IPS-18a (cell line): Measurements from ENCODE around the gene GP1BB.
A peak's percentile ranks its signal among the peaks of the same experiment; 100 is the strongest.
"Not testable (repeated sequence)": the region's sequence is repeated elsewhere in the genome, so short reads cannot be mapped to it uniquely, and the experiment has no call there.

Experiments used
- H3K27ac ChIP-seq: one replicate; pipeline ENCODE4 v1.5.1; 2013; ENCODE audit warnings: low read length
- H3K27me3 ChIP-seq: one replicate; pipeline ENCODE4 v1.6.1; 2013; ENCODE audit warnings: mild to moderate bottlenecking, low read length; ENCODE audit not compliant: control insufficient read depth, insufficient read depth
- H3K36me3 ChIP-seq: one replicate; pipeline ENCODE4 v1.6.1; 2013; ENCODE audit warnings: low read depth, low read length; ENCODE audit not compliant: control insufficient read depth
- H3K4me1 ChIP-seq: one replicate; pipeline ENCODE4 v1.6.1; 2013; ENCODE audit warnings: low read depth, low read length; ENCODE audit not compliant: control insufficient read depth
- H3K4me3 ChIP-seq: one replicate; pipeline ENCODE4 v1.5.1; 2013; ENCODE audit warnings: low read length
- H3K9ac ChIP-seq: one replicate; pipeline ENCODE4 v1.6.1; 2013; ENCODE audit warnings: mild to moderate bottlenecking, low read length, moderate library complexity
- H3K9me3 ChIP-seq: one replicate; pipeline ENCODE4 v1.6.1; 2013; ENCODE audit warnings: low read depth, low read length; ENCODE audit not compliant: control insufficient read depth

The GP1BB gene

DNA sequence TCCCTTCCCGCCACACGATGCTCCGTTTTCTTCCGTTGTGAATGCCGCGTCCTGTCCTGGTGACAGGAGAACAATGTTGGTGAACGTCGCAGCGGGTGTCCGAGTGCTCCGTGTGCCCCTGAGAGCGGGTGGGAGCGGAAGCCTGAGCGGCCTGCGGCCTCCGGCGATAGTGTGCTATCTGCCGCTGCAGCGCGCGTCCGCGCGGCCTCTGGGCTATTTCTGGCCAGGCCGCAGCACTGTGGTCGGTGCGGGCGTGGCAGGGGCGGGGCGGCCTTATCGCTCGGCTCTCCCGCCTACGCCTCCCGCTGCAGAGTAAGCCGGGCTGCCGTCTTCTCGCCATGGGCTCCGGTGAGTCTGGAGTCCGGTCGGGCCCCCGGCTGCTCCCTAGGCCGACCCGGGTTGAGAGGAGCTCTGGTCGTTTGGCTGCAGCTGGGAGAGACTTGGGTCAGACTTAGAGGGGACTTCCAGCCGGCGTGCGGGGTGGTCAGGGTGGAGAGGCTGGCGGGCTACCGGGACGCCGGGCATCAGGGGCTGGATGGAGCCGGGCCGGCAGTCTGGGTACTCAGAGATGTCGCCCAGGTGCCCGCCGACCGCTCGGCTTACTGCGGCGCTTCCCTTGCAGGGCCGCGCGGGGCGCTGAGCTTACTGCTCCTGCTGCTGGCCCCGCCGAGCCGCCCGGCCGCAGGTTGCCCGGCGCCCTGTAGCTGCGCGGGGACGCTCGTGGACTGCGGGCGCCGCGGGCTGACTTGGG is at the start of gene GP1BB:
Gene GP1BB, plus strand, starts transcription at position 308 of the 751 bp plus-strand sequence. Its CDS starts 31 bp downstream, at position 339.
- Histone ChIP-seq H3K36me3 (no peaks in the 10 kb centered on the region), H3K4me3 (peak within 1 kb of the TSS; percentile 43), H3K27ac (no peak within 1 kb of the TSS), H3K4me1 (peaks cover 15% of the 10 kb centered on the region), H3K9me3 (no peaks in the 10 kb centered on the region), H3K9ac (no peak within 1 kb of the TSS), H3K27me3 (peaks cover 100% of the 10 kb centered on the region)

DNA sequence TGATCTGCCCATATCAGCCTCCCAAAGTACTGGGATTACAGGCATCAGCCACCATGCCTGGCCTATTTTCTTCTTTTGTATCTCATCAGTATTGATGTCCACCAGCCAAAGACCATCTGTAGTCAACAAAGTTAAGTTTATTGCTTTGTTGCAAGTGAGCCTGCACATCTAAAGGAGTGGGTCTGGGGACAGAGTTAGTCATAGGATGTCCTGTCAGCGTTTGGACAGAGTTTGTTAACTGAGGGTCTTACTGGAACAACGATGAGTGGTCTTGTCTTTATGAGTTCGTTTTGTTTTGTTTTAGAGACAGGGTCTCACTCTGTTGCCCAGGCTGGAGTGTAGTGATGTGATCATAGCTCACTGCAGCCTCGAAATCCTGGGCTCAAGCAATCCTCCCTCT is 49.7 kb upstream of the GP1BB start:
- Histone ChIP-seq H3K27me3 (no peaks in the 10 kb centered on the region), H3K9ac (no peak overlapping the region), H3K9me3 (no peaks in the 10 kb centered on the region), H3K4me3 (no peak overlapping the region), H3K4me1 (no peaks in the 10 kb centered on the region), H3K36me3 (no peaks in the 10 kb centered on the region), H3K27ac (no peak overlapping the region)

DNA sequence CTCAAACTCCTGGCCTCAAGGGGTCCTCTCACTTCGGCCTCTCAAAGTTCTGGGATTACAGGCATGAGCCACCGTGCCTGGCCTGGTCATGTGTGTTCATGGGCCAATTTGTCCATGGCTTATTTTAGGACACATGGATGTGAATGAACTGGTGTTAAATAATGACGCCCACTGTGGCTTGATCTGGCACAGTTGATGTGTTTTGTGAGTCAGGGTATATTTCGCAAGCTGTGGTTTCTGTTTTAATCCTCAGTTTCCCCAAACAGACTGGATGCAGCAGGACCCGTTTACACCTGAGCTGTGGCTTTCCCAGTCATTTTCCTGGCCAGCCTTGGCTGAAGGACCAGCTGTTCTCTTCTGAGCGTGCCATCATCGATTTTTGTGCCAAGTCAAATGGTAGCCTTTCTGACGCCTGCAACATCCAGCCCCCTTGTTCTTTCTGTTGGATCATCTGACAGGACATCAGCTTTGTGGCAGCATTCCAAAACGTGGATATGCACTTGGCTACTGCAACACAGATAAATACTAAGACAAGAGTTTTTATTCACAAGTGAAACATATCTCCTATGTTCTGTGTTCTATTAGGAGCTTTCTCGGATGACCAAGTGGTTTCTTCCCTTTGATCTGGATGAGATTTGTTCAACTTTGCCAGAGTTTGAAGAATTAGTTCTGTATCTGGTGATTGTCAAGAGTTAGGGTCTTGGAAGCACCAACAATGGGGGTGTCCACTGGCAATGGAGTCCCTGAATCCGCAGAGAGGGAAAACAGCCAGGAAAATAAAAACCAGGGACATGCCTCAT is 49.0 kb upstream of the GP1BB start:
- Histone ChIP-seq H3K27ac (no peak overlapping the region), H3K9ac (no peak overlapping the region), H3K27me3 (peaks cover 3% of the 10 kb centered on the region), H3K4me3 (no peak overlapping the region), H3K9me3 (no peaks in the 10 kb centered on the region), H3K36me3 (no peaks in the 10 kb centered on the region), H3K4me1 (no peaks in the 10 kb centered on the region)

- Histone ChIP-seq H3K4me3 (no peak overlapping the region), H3K4me1 (no peaks in the 10 kb centered on the region), H3K9ac (no peak overlapping the region), H3K27me3 (peaks cover 4% of the 10 kb centered on the region), H3K36me3 (no peaks in the 10 kb centered on the region), H3K9me3 (no peaks in the 10 kb centered on the region), H3K27ac (no peak overlapping the region)
Observed at GRCh38 chr22:19674929-19675253, 48.4 kb upstream of the GP1BB start.

DNA sequence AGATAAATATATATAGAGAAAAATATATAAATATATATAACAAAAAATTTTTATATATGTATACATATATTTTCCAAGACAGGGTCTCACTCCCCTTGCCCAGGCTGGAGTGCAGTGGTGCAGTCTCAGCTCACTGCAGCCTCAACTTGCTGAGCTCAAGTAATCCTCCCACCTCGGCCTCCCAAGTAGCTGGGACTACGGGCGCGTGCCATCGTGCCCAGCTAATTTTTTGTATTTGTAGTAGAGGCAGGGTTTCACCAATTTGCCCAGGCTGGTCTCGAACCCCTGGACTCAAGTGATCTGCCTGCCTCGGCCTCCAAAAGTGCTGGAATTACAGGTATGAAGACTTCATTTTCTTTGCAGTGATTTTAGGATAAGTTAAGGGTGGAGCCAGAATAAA is 47.9 kb upstream of the GP1BB start:
- Histone ChIP-seq H3K4me1 (no peaks in the 10 kb centered on the region), H3K27ac (no peak overlapping the region), H3K4me3 (no peak overlapping the region), H3K9ac (no peak overlapping the region), H3K27me3 (peaks cover 4% of the 10 kb centered on the region), H3K36me3 (no peaks in the 10 kb centered on the region), H3K9me3 (no peaks in the 10 kb centered on the region)

DNA sequence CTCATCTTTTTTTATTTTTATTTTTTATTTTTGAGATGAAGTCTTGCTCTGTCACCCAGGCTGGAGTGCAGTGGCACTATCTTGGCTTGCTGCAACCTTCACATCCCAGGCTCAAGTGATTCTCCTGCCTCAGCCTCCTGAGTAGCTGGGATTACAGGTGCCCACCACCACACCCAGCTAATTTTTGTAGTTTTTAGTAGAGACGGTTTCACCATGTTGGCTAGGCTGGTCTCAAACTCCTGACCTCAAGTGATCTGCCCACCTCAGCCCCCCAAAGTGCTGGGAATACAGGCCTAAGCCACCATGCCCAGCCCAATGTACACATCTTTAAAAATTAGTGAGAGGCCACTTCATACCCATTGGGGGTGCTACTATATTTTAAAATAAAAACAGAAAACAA is 46.9 kb upstream of the GP1BB start:
- H3K27me3 ChIP-seq, H3K36me3 ChIP-seq, H3K4me3 ChIP-seq, H3K27ac ChIP-seq, H3K9ac ChIP-seq, H3K9me3 ChIP-seq, H3K4me1 ChIP-seq: not testable (repeated sequence)

DNA sequence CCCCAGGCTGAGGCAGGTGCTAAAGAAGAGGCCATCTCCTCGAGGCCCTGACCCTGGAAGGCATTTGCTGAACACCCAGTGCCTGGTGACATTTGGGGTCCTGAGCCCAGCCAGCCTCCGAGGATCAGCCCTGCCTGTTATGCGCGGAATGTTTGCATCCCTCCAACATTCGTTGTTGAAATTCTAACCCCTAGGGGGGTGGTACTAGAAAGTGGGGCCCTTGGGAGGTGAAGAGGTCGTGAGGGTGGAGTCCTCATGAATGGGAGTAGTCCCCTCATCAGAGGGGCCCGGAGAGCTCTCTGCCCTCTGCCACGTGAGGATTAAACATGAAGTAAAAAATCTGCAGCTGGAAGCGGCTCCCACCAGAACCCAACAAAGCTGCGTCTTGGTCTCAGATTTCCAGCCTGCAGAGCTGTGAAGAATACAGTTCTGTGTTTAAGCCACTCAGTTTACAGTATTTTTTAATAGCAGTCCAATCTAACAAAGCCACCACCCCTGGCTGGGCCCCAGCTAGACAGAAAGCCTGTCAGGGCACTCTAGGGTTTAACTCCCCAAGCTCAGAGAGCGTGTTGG is 44.3 kb upstream of the GP1BB start:
- no peak overlapping the region for H3K4me3 ChIP-seq
- H3K9me3 ChIP-seq = no peaks in the 10 kb centered on the region
- no peaks in the 10 kb centered on the region for H3K36me3 ChIP-seq
- no peak overlapping the region for H3K9ac ChIP-seq
- no peak overlapping the region for H3K27ac ChIP-seq
- peaks cover 4% of the 10 kb centered on the region for H3K27me3 ChIP-seq
- no peaks in the 10 kb centered on the region for H3K4me1 ChIP-seq

DNA sequence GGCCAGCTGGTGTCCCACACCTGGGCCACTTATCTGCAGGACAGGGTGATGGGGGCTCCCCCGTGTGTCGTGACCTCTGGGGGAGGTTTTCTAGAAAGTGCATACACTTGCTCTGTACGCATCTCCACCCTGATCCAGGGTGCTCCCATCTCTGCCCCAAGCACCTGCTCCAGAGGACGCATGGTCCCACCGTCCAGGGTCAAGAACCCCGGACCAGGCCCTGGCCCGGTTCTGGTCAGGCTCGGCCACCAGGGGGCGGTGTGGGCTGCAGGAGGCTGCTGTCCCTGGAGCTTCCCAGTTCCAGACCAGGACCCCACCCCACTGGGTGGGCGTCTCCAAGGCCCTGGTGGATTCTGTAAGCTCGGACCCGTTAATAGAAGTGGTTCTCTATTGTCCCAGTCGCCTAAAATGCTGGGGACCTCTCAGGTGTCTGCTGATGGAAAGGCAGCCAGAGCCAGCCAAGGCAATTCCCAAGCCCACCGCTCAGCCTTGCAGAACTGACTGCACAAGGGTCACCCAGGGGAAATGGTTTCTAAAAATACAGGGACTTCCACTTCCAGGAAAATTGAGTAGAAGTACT is 43.7 kb upstream of the GP1BB start:
- Histone ChIP-seq H3K4me1 (no peaks in the 10 kb centered on the region), H3K9ac (no peak overlapping the region), H3K36me3 (no peaks in the 10 kb centered on the region), H3K4me3 (no peak overlapping the region), H3K27ac (no peak overlapping the region), H3K9me3 (no peaks in the 10 kb centered on the region), H3K27me3 (peaks cover 4% of the 10 kb centered on the region)

- no peak overlapping the region for H3K4me3 ChIP-seq
Observed at GRCh38 chr22:19680287-19680881, 43.0 kb upstream of the GP1BB start.

GRCh38 chr22:19680911-19681862 is 42.2 kb upstream of the GP1BB start:
- Histone ChIP-seq H3K27me3 (peaks cover 4% of the 10 kb centered on the region), H3K36me3 (no peaks in the 10 kb centered on the region), H3K9ac (no peak overlapping the region), H3K4me3 (no peak overlapping the region), H3K4me1 (no peaks in the 10 kb centered on the region), H3K9me3 (no peaks in the 10 kb centered on the region), H3K27ac (no peak overlapping the region)

More at GRCh38 chr22:19680287-19680881, 43.0 kb upstream of the GP1BB start:
- Histone ChIP-seq H3K9me3 (no peaks in the 10 kb centered on the region), H3K4me1 (no peaks in the 10 kb centered on the region), H3K9ac (no peak overlapping the region), H3K27me3 (peaks cover 4% of the 10 kb centered on the region), H3K27ac (no peak overlapping the region), H3K36me3 (no peaks in the 10 kb centered on the region)
